Hepatic stellate cell (primary cell): ENCODE data around the gene HIP1.
A peak's percentile ranks its signal among the peaks of the same experiment; 100 is the strongest.

ENCODE experiments used
- DNase-seq: peaks from one replicate; pipeline ENCODE4 v3.0.0; 2011; ENCODE audit warnings: low spot score

The HIP1 gene

GRCh38 chr7:75669579-75669978 lies 69.2 kb downstream of the HIP1 start:
- DNase-seq, result no peak

DNA sequence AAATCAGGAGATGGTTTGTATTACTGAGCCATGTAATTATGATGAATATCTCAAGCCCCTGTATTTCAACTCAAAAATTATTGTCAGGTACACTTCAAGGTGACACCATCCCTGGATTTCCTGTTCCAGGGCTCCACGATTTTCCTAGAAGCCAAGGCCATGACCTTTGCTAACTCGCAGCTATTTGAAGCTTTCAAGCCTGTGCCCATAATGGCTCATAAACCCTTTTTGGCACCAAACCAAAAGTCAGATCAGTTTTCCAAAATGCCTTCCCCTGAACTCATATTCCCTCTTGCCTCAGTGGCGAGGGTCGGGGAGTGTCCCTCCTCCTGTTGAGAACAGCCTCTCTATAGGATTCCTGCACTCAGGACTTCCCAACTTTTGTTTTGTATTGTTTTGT lies 70.8 kb downstream of the HIP1 start:
- DNase-seq, result no peak

- no peak for DNase-seq
These were observed 75.3 kb downstream of the HIP1 start for GRCh38 chr7:75663302-75663907.

DNA sequence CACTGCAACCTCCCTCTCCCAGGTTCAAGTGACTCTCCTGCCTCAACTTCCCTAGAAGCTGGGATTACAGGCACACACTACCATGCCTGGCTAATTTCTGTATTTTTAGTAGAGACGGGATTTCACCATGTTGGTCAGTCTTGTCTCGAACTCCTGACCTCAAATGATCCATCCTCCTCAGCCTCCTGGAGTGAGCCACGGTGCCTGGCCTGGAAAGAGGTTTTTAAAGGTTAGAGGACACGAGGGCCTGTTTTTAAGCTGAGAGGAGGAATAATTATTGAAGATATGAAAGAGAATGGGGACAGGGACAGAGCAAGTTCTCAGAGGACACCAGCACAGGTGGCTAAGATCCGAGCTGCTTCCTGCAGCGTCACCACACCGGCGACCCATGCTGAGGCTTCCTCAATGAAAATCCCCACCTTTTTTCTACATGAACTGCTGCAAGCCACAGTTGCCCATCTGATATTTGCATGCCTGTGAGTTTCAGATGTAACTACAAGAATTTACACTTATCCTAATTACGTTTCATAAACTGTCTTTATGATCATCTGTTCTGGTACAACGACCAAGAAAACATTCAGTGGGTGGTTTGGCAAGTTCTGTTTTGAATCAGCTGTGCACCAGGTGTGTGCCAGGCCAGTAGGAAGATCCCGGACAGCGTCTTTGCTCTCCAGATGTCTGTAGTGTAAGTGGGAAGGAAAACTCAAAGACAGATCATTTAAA lies 76.0 kb downstream of the HIP1 start:
- DNase-seq, result no peak

GRCh38 chr7:75660566-75661215 lies 78.0 kb downstream of the HIP1 start:
- no peak for DNase-seq

- DNase-seq, result no peak
These were observed 79.9 kb downstream of the HIP1 start for GRCh38 chr7:75658802-75659201.

GRCh38 chr7:75658369-75658768 lies 80.4 kb downstream of the HIP1 start:
- DNase-seq, result peak; percentile 56

GRCh38 chr7:75657866-75658265 lies 80.9 kb downstream of the HIP1 start:
- DNase-seq, result no peak

- peak; percentile 45 for DNase-seq
These were observed 82.0 kb downstream of the HIP1 start for GRCh38 chr7:75656740-75657139.

DNA sequence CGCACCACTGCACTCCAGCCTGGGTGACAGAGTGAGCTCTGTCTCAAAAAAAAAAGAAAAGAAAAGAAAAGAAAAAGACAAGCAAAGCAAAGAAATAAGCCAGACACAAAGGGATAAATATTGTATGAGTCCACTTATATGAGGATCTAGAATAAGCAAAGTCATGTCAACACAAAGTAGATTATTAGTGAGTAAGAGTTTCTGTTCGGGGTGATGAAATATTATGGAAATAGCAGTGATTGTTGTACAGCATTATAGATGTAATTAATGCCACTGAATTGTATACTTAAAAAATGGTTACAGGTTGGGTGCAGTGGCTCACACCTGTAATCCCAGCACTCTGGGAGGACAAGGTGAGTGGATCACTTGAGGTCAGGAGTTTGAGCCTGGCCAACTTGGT lies 83.2 kb downstream of the HIP1 start:
- no peak for DNase-seq

- no peak for DNase-seq
These were observed 83.9 kb downstream of the HIP1 start for GRCh38 chr7:75654855-75655254.

DNA sequence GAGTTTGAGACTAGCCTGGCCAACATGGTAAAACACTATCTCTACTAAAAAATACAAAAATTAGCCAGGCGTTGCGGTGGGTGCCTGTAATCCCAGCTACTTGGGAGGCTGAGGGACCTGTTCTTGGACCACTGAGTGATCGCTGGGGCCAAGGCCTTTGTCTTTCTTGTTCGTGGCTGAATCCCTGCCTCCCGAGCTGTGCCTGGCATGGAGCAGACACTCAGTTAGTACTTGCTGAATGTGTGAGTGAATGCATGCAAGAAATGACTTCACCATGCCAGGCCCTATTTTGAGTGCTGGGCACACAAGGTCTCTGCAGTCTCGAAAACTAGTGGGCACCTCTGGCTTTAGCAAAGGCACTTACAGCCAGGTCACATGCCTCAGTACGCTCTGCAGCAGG lies 85.1 kb downstream of the HIP1 start:
- no peak for DNase-seq

GRCh38 chr7:75652788-75653187 lies 86.0 kb downstream of the HIP1 start:
- no peak for DNase-seq

- DNase-seq, result no peak
These were observed 88.1 kb downstream of the HIP1 start for GRCh38 chr7:75650681-75651080.

GRCh38 chr7:75650062-75650461 lies 88.7 kb downstream of the HIP1 start:
- DNase-seq, result no peak

GRCh38 chr7:75649462-75649861 lies 89.3 kb downstream of the HIP1 start:
- DNase-seq, result no peak

DNA sequence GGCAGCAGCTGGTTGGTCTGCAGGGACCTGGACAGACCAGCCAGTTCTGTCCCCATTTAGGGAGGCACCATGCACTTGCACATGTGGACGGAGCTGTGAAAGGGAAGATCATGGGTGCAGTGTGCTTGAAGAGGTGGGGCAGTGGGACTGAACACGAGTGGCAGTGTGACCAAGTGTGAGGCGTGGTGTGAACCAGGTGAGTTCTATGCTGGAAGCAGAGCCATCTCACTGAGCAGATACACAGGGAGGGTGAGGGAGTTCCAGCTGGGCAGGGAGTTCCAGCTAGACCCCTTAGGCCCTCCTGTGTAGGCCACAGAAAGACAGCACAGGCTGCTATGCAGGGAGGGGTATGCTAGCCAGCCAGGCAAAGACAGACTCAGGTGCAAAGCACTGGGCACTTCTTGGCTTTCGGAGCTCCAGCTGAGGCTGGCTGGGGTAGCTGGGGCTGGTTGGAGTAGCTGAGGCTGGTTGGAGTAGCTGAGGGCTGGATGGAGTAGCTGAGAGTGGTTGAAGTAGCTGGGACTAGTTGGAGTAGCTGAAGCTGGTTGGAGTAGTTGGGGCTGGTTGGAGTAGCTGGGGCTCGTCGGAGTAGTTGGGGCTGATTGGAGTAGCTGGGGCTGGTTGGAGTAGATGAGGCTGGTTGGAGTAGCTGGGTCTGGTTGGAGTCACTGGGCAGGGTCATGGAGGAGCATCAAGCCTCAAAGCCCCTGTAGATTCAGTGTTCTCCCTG lies 90.9 kb downstream of the HIP1 start:
- DNase-seq, result no peak

- no peak for DNase-seq
These were observed 92.1 kb downstream of the HIP1 start for GRCh38 chr7:75646571-75647102.

DNA sequence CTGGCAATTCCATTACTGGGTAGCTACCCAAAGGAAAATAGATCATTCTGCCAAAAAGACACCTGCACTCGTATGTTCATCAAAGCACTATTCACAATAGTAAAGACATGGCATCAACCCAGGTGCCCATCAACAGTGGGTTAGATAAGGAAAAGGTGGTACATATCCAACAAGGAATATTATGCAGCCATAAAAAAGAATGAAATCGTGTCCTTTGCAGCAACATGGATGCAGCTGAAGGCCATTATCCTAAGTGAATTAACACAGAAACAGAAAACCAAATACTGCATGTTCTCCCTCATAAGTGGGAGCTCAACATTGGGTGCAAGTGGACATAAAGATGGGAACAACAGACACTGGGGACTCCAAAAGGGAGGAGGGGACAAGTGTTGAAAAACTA lies 93.2 kb downstream of the HIP1 start:
- DNase-seq, result no peak

- DNase-seq, result no peak
These were observed 94.2 kb downstream of the HIP1 start for GRCh38 chr7:75644589-75644988.

GRCh38 chr7:75642810-75643486 lies 95.8 kb downstream of the HIP1 start:
- peak; percentile 55 for DNase-seq

- DNase-seq, result no peak
These were observed 98.5 kb downstream of the HIP1 start for GRCh38 chr7:75640201-75640600.
